Measurements from ENCODE around the gene ABCA2.

DNA sequence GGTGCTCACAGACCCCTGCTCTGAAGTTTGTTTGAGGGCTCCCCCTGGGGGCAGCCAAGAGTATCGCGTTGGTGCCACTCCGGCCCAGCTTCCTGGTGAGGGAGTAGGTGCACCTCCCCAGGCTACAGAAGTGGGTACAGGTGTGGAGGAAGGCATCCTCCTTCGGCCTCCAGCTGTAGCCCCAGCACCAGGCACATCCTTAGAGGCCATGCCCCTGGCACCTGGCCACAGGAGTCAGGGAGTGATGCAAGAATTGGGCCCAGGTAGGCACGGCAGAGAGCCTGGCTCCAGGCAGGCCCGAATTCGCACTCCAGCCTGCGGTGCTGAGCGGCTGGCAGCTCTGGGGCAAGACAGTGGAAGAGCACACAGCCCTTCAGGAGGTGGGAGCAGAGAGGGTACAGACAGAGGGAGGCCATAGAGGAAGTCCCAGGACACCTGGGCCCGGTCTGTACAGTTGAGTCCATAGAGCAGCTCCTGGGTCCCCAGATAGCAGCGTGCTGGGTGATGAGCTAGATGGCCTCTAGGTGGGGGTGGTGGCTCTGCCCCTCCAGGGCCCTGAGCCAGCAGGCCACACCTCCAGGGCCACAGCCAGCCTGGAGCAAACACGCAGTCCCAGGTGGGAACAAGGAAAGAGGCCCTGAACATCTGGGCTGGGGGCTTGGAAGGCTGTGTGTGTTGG lies 40.0 kb upstream of the ABCA2 start:
- TF ChIP-seq CTCF (conservative IDR thresholded peaks at IDR 0.05 in 1 of 2, IDR thresholded peaks at IDR 0.05 in 1 of 2; ENCODE audit: extremely low read depth in 1 of 2, insufficient read depth in 1 of 2, low read depth in 1 of 2, low read length in 2 of 2) (peak; percentile 78 to 86), EZH2 (IDR thresholded peaks at IDR 0.05; ENCODE audit: borderline replicate concordance, low read length) (no peak)
